ENCODE data around the gene GADD45A.

The GADD45A gene

GRCh38 chr1:67735206-67735605 is 50.2 kb downstream of the GADD45A start:
- H3K79me2 ChIP-seq (ENCODE audit: low read length), result no peaks in the 10 kb centered on the region
- no peaks in the 10 kb centered on the region for H4K20me1 ChIP-seq (ENCODE audit: insufficient read depth, low read length)
- H3K36me3 ChIP-seq (replicated peaks; ENCODE audit: insufficient read depth, low read length), result no peaks in the 10 kb centered on the region
- H3K9me3 ChIP-seq (replicated peaks; ENCODE audit: insufficient read depth, low read length), result no peaks in the 10 kb centered on the region
- H3K4me2 ChIP-seq (ENCODE audit: low read depth, low read length), result no peak overlapping the region
- no peaks in the 10 kb centered on the region for H3F3A ChIP-seq (ENCODE audit: insufficient read depth, low read length)
- peaks cover 18% of the 10 kb centered on the region for H3K4me1 ChIP-seq (ENCODE audit: low read length)
- no peak overlapping the region for H3K4me3 ChIP-seq (ENCODE audit: low read length)
- DNase-seq, result no peak
- TF ChIP-seq EZH2phosphoT487 (IDR thresholded peaks at IDR 0.05; ENCODE audit: low read length) (no peak), CTCF (IDR thresholded peaks at IDR 0.05; ENCODE audit: low read length) (no peak), EZH2 (optimal IDR thresholded peaks at IDR 0.05; ENCODE audit: low read depth, low read length) (no peak)
- H3K9ac ChIP-seq (ENCODE audit: low read length), result no peak overlapping the region
- no peak overlapping the region for H2AFZ ChIP-seq (ENCODE audit: low read length)
- no peak overlapping the region for H3K27ac ChIP-seq (ENCODE audit: low read length)
- no peaks in the 10 kb centered on the region for H3K9me2 ChIP-seq (replicated peaks; ENCODE audit: insufficient read depth, low read length)
- no peaks in the 10 kb centered on the region for H3K27me3 ChIP-seq (replicated peaks; ENCODE audit: insufficient read depth, low read length)

GRCh38 chr1:67735806-67736627 is 51.0 kb downstream of the GADD45A start:
- Histone ChIP-seq H2AFZ (ENCODE audit: low read length) (peak overlapping the region; percentile 94), H3K9ac (ENCODE audit: low read length) (peak overlapping the region; percentile 44), H3K9me3 (replicated peaks; ENCODE audit: insufficient read depth, low read length) (no peaks in the 10 kb centered on the region), H3K4me3 (ENCODE audit: low read length) (peak overlapping the region; percentile 35; the same call in 1 of the 2 replicates), H3F3A (ENCODE audit: insufficient read depth, low read length) (no peaks in the 10 kb centered on the region), H3K4me2 (ENCODE audit: low read depth, low read length) (peak overlapping the region; percentile 72), H3K4me1 (ENCODE audit: low read length) (peaks cover 18% of the 10 kb centered on the region), H3K36me3 (replicated peaks; ENCODE audit: insufficient read depth, low read length) (no peaks in the 10 kb centered on the region), H3K27ac (ENCODE audit: low read length) (peak overlapping the region; percentile 68), H4K20me1 (ENCODE audit: insufficient read depth, low read length) (no peaks in the 10 kb centered on the region), H3K9me2 (replicated peaks; ENCODE audit: insufficient read depth, low read length) (no peaks in the 10 kb centered on the region), H3K27me3 (replicated peaks; ENCODE audit: insufficient read depth, low read length) (no peaks in the 10 kb centered on the region), H3K79me2 (ENCODE audit: low read length) (no peaks in the 10 kb centered on the region)
- TF ChIP-seq EZH2 (optimal IDR thresholded peaks at IDR 0.05; ENCODE audit: low read depth, low read length), result no peak
- TF ChIP-seq CTCF (IDR thresholded peaks at IDR 0.05; ENCODE audit: low read length), result no peak
- no peak for TF ChIP-seq EZH2phosphoT487 (IDR thresholded peaks at IDR 0.05; ENCODE audit: low read length)
- peak; percentile 77 for DNase-seq

GRCh38 chr1:67736750-67737149 is 51.7 kb downstream of the GADD45A start:
- no peak for DNase-seq
- H3K9me2 ChIP-seq (replicated peaks; ENCODE audit: insufficient read depth, low read length), result no peaks in the 10 kb centered on the region
- H4K20me1 ChIP-seq (ENCODE audit: insufficient read depth, low read length), result no peaks in the 10 kb centered on the region
- H3K27me3 ChIP-seq (replicated peaks; ENCODE audit: insufficient read depth, low read length), result no peaks in the 10 kb centered on the region
- H3K79me2 ChIP-seq (ENCODE audit: low read length), result no peaks in the 10 kb centered on the region
- peak overlapping the region; percentile 68 for H3K27ac ChIP-seq (ENCODE audit: low read length)
- H3K4me2 ChIP-seq (ENCODE audit: low read depth, low read length), result peak overlapping the region; percentile 72
- no peaks in the 10 kb centered on the region for H3F3A ChIP-seq (ENCODE audit: insufficient read depth, low read length)
- H2AFZ ChIP-seq (ENCODE audit: low read length), result peak overlapping the region; percentile 94
- peaks cover 20% of the 10 kb centered on the region for H3K4me1 ChIP-seq (ENCODE audit: low read length)
- H3K4me3 ChIP-seq (ENCODE audit: low read length), result peak overlapping the region; percentile 35; the same call in 1 of the 2 replicates
- no peaks in the 10 kb centered on the region for H3K9me3 ChIP-seq (replicated peaks; ENCODE audit: insufficient read depth, low read length)
- peak overlapping the region; percentile 44 for H3K9ac ChIP-seq (ENCODE audit: low read length)
- no peaks in the 10 kb centered on the region for H3K36me3 ChIP-seq (replicated peaks; ENCODE audit: insufficient read depth, low read length)
- TF ChIP-seq EZH2 (optimal IDR thresholded peaks at IDR 0.05; ENCODE audit: low read depth, low read length), result no peak
- no peak for TF ChIP-seq EZH2phosphoT487 (IDR thresholded peaks at IDR 0.05; ENCODE audit: low read length)
- no peak for TF ChIP-seq CTCF (IDR thresholded peaks at IDR 0.05; ENCODE audit: low read length)
